Transverse colon (tissue), 4 donors: ENCODE measurements around the gene HECW1.

ENCODE experiments used
- CTCF ChIP-seq, 5 experiments: fragments of 200-600 bp in 3 of 5; fragments of 450-650 bp in 2 of 5; sonication (generic) in 3 of 5; IDR thresholded peaks; 1 replicate in 2 of 5; 2 replicates in 3 of 5; pipeline ENCODE4 v1.5.1; 2016 to 2017; ENCODE audit warnings: antibody characterized with exemption in 5 of 5, inconsistent platforms in 3 of 5, mild to moderate bottlenecking in 2 of 5, moderate library complexity in 1 of 5
- EP300 ChIP-seq: sonication (generic); formaldehyde crosslinking; IDR thresholded peaks from one replicate; pipeline ENCODE4 v1.6.1; 2017; ENCODE audit warnings: antibody characterized with exemption, low read depth
- POLR2A ChIP-seq: fragments of 450-650 bp; IDR thresholded peaks from one replicate; pipeline ENCODE4 v1.6.1; 2016; ENCODE audit warnings: antibody characterized with exemption, mild to moderate bottlenecking, moderate library complexity
- POLR2AphosphoS5 ChIP-seq, 3 donors: sonication (generic); formaldehyde crosslinking; IDR thresholded peaks; one replicate each; pipeline ENCODE4 v1.6.1; 2016; ENCODE audit warnings: antibody characterized with exemption in 3 of 3

GRCh38 chr7:43303740-43304241 lies 191.3 kb downstream of the HECW1 start:
- TF ChIP-seq POLR2A (no peak), CTCF (IDR thresholded peaks at IDR 0.05) (no peak), EP300 (no peak), POLR2AphosphoS5 (IDR thresholded peaks at IDR 0.05) (no peak)
